ENCODE measurements around the gene MRC2. TPM values are rescaled to one million over a fixed set of nuclear protein-coding genes. Genes with fewer than 3 reads are reported as not detected.

Gene MRC2
- total RNA-seq, 2 donors from 2014 or later, result 43.8 to 46.7 TPM

GRCh38 chr17:62706598-62707424 lies 79.3 kb downstream of the MRC2 start:
- DNase-seq (ENCODE audit: low spot score), result no peak
- Histone ChIP-seq H3K9me3 (no peaks in the 10 kb centered on the region), H3K27me3 (no peaks in the 10 kb centered on the region), H3K36me3 (no peaks in the 10 kb centered on the region), H3K27ac (no peak overlapping the region), H3K4me3 (no peak overlapping the region), H3K4me1 (peaks cover 0 to 27% of the 10 kb centered on the region in 2 donors)
- no peak for TF ChIP-seq CTCF (IDR thresholded peaks at IDR 0.05)

- Histone ChIP-seq H3K4me3 (no peak overlapping the region), H3K27me3 (no peaks in the 10 kb centered on the region), H3K4me1 (peaks cover 0 to 27% of the 10 kb centered on the region in 2 donors), H3K9me3 (no peaks in the 10 kb centered on the region), H3K36me3 (no peaks in the 10 kb centered on the region), H3K27ac (no peak overlapping the region)
- no peak for TF ChIP-seq CTCF (IDR thresholded peaks at IDR 0.05)
- DNase-seq (ENCODE audit: low spot score), result no peak
These were observed 79.9 kb downstream of the MRC2 start for GRCh38 chr17:62707425-62707739.

GRCh38 chr17:62708587-62708986 lies 81.1 kb downstream of the MRC2 start:
- Histone ChIP-seq H3K27ac (no peak overlapping the region), H3K27me3 (no peaks in the 10 kb centered on the region), H3K36me3 (no peaks in the 10 kb centered on the region), H3K4me1 (peaks cover 0 to 22% of the 10 kb centered on the region in 2 donors), H3K4me3 (no peak overlapping the region), H3K9me3 (no peaks in the 10 kb centered on the region)
- no peak for TF ChIP-seq CTCF (IDR thresholded peaks at IDR 0.05)
- DNase-seq (ENCODE audit: low spot score), result no peak

GRCh38 chr17:62712171-62712581 lies 84.7 kb downstream of the MRC2 start:
- DNase-seq (ENCODE audit: low spot score), result no peak
- Histone ChIP-seq H3K4me1 (no peaks in the 10 kb centered on the region), H3K27me3 (no peaks in the 10 kb centered on the region), H3K4me3 (no peak overlapping the region), H3K27ac (no peak overlapping the region), H3K9me3 (no peaks in the 10 kb centered on the region), H3K36me3 (no peaks in the 10 kb centered on the region)
- no peak for TF ChIP-seq CTCF (IDR thresholded peaks at IDR 0.05)

GRCh38 chr17:62713086-62713881 lies 85.8 kb downstream of the MRC2 start:
- DNase-seq (ENCODE audit: low spot score), result no peak
- TF ChIP-seq CTCF (IDR thresholded peaks at IDR 0.05), result no peak
- H3K27ac ChIP-seq, result no peak overlapping the region
- H3K4me1 ChIP-seq, result no peaks in the 10 kb centered on the region
- no peak overlapping the region for H3K4me3 ChIP-seq
- no peaks in the 10 kb centered on the region for H3K36me3 ChIP-seq
- H3K27me3 ChIP-seq, result no peaks in the 10 kb centered on the region
- no peaks in the 10 kb centered on the region for H3K9me3 ChIP-seq
